T follicular helper cell (primary cell): Measurements from ENCODE around the gene PCSK5.

Experiments used
- DNase-seq: peaks from one replicate; pipeline ENCODE4 v3.0.0-alpha.2; 2020; ENCODE audit warnings: low read depth

Gene PCSK5

DNA sequence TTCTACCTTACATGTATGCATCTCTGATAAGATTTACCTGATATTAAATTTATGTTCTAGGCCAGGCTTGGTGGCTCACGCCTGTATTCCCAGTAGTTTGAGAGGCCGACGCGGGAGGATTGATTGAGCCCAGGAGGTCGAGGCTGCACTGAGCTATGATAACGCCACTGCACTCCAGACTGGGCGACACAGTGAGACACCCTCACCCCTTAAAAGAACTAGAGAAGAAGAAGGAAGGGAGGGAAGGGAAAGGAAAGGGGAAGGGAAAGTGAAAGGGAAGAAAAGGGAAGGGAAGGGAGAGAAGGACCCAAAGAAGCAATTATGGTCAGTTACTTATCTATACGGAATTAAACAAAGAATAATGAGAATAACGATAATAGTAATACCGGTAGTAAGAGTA is 504.9 kb downstream of the PCSK5 start:
- DNase-seq = no peak

DNA sequence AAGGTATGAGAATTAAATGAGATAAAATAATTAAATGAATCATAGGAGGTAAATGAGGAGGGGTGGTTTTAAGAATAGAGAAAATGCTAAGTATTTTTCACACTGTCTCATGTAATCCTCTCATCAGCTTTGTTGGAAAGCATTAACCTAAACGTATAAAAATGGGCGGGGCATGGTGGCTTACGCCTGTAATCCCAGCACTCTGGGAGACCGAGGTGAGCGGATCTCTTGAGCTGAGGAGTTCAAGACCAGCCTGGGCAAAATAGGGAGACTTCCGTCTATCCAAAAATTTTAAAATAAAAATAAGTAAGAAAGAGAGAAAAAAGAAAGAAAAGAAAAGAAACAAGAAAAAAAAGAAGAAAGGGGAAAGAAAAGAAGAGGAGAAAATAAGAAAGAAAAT is 505.7 kb downstream of the PCSK5 start:
- DNase-seq = no peak

DNA sequence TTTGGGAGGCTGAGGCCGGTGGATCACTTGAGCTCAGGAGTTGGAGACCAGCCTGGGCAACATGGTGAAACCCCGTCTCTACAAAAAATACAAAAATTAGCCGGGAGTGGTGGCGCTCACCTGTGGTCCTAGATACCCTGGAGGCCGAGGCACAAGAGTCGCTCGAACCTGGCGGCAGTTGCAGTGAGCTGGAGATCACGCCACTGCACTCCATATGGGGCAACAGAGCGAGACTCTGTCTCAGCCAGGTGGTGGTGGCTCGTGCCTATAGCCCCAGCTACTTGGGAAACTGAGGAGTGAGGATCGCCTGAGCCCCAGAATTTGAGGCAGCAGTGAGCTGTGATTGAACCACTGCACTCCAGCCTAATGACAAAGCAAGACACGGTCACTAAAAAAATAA is 506.1 kb downstream of the PCSK5 start:
- no peak for DNase-seq

DNA sequence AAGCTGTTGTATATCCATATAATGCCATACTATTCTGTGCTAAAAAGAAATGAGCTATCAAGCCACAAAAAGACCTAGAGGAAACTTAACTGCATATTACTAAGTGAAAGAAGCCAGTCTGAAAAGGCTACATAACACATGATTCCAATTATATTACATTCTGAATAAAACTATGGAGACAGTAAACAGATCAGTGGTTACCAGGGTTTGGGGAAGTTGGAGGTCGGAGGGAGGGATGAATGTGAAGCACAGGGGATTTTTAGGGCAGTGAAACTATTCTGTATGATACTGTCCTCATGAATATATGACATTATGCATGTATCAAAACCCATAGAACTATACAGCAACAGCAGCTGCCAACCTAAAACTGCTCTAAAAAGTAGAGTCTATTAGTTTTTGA is 509.4 kb downstream of the PCSK5 start:
- no peak for DNase-seq

DNA sequence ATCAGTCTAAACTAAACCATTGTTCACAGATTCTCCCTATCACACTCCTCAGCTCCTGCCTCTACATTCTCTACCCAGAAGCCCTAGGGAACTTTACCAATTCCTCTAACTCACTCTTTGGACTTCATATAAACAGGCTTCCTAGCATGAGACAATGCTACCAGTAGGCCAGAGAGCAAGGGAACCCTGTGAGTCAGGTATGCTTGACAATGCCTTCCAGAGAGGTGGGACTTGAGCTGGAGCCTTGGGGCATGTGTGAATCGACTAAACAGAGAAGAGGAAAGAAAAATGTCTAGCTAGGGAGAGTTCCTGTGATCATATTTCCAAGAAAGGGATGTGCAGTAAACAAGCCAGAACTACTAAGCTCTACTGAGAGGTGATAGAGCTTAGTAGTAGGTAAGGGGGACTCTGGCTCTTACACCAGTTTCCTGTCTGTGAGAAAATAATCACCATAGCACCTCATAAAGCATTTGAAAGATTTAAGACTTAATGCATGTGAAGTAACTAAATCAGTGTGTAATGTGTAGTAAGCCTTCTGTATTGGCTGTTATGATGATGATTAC is 510.1 kb downstream of the PCSK5 start:
- no peak for DNase-seq

DNA sequence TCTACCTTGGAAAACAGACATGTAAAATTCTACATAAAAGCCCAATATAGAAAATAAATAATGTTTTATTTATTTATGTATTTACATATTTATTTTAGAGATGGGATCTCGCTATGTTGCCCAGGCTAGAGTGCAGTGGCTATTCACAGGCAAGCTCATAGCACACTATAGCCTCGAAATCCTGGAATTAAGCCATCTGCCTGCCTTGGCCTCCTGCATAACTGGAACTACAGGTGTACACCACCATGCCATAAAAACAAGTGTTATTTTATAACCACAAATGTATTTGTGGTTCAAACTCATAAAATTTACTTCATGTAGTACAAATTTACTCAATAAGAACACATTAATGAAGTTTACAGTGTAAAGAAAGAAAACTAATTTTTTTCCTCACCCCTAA is 510.7 kb downstream of the PCSK5 start:
- DNase-seq = no peak

DNA sequence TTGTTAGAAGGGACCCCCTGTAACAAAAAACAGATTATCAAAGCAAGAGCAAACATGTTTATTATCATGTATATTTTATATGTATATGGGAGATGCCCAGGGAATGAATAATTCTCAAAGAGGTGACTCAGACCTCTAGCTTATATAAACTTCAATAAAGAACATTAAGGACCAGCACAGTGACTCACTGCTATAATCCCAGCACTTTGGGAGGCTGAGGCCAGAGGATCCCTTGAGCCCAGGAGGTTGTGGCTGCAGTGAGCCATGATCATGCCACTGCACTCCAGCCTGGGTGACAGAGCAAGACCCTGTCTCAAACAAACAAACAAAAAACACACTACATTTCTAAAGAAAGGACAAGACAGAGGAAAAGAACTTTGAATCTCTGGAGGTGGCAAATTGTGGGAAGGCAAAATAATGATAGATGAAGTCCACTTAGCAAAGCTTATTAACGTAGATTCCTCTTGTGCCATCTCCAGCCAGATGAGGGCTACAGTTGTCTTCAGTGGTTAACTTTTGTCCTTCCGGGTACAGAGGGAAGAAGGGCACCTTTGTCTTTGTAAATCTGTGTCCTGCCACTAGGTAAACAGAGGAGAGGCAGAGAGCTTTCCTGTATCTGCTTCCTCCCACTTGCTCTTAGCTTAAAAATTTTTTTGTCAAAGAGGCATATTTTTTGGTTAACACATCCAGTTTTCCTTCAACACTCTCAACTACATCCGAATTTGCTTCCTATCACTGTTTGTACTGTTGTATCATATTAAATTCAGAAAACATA is 511.3 kb downstream of the PCSK5 start:
- DNase-seq = no peak

DNA sequence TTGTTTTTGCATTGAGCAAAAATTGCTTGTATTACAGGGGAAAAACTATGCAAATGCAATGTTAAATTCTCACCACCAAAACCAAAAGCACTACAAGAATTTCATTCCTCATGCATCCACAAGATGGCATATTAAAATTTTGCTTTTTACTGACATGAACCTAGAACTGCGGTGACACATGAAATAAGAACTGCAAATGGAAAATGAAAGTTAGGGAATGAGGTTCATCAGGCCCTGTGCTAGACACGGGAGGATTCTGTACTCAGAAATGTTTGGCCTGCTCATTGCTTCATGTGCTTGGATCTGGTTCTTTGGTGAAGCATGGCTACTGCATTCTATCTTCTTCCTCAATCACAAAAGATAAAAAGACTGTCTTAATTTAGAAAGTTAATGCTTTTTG is 512.9 kb downstream of the PCSK5 start:
- DNase-seq = no peak

DNA sequence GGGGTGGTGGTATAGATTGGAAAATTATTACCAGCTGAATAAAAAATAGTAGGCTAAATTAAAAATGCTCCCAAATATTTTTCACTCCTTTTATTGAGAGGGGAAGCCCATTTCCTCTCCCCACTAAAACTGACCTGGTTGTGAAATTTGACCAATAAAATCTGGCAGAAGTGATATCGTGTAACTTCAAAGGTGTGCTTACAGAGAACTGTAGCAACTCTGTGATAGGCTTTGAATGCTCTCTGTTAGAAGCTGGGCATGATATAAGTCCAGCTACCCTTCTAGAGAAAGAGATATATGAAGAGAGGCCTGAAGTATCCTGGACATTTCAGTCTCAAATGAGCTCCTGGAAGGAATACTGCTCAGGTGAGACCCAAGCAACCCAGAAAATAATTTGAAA is 513.9 kb downstream of the PCSK5 start:
- DNase-seq = no peak

DNA sequence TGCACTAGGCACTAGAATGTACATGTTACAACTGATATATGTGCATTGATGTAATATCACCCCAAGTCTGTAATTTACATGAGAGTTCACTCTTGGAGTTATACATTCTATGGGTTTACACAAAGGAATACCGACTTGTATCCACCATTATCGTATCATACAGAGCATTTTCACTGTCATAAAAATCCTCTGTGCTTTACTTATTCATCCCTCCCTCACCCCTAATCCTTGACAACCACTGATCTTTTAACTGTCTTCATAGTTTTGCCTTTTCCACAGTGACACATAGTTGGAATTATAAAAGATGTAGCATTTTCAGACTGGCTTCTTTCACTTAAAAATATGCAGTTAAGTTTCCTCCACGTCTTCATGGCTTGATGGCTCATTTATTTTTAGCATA is 514.9 kb downstream of the PCSK5 start:
- no peak for DNase-seq

DNA sequence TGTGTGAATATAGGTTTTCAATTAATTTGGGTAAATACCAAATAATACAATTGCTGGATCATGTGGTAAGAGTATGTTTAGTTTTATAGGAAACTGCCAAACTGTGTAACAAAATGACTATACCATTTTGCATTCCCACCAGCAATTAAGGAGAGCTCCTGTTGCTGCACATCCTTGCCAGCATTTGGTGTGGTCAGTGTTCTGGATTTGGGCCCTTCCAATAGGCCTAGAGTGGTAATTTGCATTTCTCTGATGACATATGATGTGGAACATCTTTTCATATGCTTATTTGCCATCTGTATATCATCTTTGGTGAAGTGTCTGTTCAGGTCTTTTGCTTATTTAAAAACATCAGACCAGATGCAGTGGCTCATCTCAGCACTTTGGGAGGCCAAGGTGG is 515.4 kb downstream of the PCSK5 start:
- no peak for DNase-seq
